ENCODE results near the gene CADM2.

Gene CADM2

DNA sequence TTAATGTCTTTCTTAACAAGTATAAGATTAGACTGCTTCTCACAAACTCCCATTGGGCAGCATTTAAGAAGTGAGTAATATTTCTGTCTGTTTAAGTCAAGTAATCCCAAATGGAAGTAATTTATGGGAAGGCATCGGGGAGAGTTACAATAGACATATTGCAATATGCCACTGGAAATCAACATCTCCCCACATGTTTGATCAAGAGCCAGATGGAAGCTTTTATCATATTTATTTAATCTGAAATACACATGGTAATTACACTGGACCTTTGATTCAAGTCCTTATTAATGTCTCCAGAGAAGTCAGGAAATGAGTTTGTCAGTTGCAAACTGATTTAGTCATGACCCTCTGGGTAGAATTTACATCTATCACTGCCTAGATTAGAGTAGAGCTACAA lies 1088.4 kb downstream of the CADM2 start:
- no peak for DNase-seq

DNA sequence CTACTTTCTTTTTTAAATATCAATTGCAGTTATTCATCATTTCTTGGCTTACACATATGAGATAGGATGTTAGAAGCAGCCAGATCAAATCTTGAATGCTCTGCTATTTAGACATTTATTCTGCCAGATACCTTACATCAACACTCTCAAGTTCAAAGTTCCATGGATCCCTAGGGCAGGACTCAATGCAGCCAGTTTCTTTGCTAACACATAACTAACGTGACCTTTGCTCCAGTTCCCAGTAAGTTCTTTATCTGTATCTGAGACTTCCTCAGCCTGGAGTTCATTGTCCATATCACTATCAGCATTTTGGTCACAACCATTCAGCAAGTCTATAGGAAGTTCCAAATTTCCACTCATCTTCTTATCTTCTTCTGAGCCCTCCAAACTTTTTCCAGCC lies 1092.3 kb downstream of the CADM2 start:
- DNase-seq = no peak

DNA sequence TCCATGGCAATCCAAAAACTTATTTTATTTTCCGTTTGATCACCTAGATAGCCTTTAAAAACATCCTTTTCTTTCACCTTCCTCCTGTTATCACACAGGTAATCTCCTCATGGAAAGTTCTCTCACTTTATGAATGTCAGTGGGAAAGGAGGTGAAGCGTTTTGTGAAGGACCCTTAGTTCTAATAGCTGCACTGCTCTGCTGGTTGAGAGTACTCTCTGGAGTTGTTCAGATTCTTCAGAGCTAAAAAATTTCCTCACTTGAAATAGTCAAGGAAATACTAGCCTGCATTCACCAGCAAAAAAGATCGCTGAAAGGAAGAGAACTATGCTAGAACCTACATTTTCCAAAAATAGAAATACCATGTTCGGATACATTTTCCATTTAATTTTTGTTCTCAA lies 1097.2 kb downstream of the CADM2 start:
- no peak for DNase-seq

DNA sequence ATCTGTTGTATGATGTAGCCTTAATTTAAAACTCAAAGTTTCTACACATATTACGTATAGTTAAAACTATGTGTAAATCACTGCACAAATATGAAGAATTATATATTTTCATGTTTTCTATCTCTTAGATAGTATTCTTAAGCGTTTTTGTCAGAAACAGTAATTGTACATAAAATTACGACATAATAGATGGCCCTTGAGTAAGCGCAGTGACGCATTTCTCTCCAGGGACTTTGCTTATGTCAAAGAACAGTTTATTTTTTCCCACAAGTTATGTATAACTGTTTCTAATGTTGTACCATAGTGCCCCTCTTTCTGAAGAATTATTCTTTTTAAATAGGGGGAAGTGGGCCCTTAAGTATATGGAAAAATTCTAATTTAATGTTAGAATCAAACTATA lies 1098.2 kb downstream of the CADM2 start:
- DNase-seq = no peak

DNA sequence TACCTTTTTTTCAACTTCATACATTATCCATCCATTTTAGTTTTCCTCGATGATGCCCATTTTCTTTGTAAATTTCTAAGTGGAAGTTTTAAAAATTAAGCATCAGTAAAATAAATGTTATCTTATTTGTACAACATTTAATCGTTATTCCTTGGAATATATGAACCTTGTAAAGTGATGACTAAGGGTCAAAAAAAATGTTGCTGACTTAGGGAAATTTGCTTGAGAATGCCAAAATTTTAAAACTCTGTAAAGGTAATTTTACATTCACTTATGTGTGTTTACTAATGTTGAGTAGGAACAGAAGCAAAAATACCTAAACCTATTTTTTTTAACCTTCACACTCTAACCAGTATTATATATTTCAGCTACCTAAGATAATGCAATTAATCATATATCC lies 1115.0 kb downstream of the CADM2 start:
- DNase-seq = no peak

DNA sequence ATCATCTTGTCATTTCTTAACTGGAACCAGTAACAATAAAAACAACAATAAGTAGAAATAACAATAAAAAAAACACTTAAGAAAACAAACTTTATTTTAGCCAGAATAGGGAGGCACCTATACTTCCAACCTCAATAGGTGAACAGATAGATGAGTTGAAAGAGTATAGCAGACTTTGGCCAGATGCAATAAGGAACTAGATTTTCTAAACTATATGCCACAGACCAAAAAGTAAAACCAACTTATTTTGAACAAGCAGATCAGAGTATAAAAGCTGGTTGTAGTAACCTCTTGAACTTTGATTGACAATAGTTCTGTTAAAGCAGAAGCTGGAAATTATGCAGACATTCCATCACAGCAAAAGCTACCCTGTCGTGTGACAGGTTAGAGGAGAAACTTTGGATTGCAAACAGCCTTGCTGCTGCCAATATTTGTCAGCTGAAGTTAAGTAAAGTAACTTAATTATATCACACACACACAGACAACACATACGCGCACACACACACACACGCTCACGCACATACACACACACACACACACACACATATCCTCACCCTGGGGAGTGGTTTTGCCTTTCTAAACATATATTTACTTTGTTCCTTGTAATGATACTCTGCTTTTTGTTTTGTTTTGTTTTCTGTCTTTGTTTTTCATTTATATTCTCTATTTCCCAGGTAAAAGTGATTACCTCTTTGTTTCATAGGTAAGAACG lies 1128.5 kb downstream of the CADM2 start:
- DNase-seq = no peak

DNA sequence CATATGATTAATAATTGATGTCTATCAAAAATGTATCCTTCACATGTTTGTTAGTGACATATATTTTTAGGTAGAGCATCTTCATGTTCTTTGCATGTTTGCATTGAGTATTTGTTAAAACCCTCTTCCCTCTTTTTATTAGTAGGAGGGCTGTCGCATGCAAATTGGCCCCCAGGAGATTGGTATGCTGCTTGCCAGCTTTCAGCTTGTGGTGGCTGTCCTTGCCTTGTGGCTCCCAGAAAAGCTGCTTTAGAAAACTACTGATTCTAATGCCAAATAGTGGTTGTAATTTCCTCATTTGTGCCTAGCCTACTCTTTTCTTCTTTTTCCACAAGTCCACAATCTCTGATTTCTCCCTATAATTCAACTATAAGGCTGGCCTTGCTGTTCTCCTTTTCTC lies 1145.4 kb downstream of the CADM2 start:
- DNase-seq = no peak

DNA sequence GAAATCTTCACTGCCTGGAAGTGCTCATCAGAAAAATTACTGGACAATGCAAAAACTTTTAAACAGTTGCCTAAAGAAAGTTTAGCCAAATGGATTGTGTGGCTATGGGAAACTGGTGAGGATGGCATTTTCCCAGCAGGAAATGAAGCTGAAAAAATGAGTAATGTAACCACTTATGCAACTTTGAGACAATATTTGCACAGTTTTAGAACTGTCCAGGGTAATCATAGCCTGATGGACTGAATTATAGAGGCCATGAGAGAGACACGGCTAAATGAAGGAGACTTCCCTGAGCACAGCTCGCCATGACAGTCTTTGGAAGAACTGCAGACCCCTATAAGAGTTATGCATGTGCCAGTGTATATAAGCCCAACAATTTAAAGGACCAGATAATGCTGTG lies 1150.6 kb downstream of the CADM2 start:
- DNase-seq = no peak

Data from COR-L47 (cell line).